Stimulated activated CD8-positive, alpha-beta memory T cell treated with anti-CD3 and anti-CD28 coated beads, Interleukin-4, amount 100 ng/mL, for 1 hour (primary cell): ENCODE results near the gene LARP4.
A peak's percentile ranks its signal among the peaks of the same experiment; 100 is the strongest.
"Not testable (repeated sequence)": the region's sequence is repeated elsewhere in the genome, so short reads cannot be mapped to it uniquely, and the experiment has no call there.

Source experiments
- DNase-seq, 2 donors: peaks; one replicate each; pipeline ENCODE4 v3.0.0-alpha.2; 2020; ENCODE audit warnings: low read depth in 2 of 2, low spot score in 1 of 2

The LARP4 gene

DNA sequence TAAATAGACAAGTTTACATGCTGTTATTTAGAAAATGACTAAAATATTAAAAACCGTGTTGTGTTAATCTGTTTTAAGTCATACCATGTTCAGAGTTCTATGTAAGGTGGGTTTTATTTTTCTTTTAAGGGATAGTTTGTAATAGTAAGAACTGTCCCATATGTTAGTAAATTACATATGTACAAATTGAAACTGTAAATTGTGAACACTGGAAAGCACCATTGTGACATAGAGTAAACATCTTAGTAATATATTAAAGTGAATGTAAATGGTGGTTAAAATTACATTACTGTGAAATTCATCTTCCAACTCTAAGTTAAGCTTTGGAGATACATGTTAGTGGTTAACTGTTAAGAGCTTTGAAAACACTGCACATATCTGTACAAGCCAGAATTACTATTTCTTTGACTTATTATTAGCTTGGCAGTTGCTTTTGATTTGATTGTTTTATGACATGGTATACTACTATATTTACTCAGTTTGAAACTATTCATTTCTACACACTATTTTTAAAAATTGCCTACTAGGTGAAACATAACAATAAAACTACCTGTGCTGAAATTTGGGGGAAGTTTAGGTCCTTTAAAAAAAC is 76.7 kb downstream of the LARP4 start:
- DNase-seq: no peak

DNA sequence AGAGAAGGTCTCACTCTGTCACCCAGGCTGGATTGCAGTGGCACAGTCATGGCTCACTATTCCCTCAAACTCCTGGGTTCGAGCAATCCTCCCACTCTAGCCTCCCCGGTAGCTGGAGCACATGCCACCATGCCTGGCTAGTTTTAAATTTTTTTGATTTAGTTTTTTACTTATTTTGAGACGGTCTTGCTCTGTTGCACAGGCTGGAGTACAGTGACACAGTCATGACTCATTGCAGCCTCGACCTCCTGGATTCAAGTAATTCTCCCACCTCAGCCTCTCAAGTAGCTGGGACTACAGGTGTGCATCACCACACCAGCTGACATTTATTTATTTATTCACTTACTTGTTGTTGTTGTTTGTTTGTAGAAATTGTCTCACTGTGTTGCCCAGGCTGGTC is 81.9 kb downstream of the LARP4 start:
- DNase-seq: no peak

GRCh38 chr12:50483488-50483887 is 82.8 kb downstream of the LARP4 start:
- no peak for DNase-seq

- no peak for DNase-seq
Observed at GRCh38 chr12:50488801-50489200, 88.1 kb downstream of the LARP4 start.

GRCh38 chr12:50498119-50498518 is 97.4 kb downstream of the LARP4 start:
- DNase-seq: not testable (repeated sequence)

DNA sequence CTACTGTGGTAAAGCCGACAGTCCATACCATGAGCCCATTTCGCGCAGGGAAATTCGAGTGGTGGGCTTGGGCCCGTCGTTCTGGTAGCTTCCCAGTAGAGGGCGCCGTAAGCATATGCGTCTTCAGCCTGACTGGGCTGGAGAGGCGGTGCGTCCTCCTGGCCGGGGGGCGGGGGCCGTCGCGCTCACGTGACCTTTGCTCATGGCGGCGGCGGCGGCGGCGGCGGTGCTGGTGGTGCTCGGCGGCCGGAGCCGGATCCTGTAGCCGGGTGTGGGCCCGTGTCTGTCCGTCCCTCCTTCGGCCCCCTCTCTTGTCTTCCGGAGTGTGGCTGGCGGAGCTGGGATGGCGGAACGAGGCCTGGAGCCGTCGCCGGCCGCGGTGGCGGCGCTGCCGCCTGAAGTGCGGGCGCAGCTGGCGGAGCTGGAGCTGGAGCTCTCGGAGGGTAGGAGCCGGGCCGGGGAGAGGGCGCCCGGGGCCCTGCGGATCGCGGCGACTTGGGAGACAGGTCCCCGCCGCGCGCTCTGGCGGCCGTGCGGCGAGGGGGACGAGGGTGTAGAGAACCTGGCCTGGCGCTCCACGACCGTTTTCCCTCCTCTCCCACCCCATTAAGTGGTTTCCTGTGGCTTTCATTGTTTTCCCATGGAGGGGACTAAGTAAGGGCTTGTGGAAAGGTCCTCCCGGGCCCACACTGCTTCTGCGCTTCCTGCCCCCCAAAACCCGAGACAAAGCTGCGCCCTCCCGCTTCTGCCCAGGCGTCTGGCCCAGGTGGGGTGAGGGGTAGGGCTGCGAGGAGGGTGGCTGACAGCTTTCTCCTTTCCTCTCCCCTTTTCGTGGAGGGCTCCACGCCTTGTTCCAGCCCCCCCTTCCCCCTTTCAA is 104.4 kb downstream of the LARP4 start, which contains the start of gene DIP2B:
Gene DIP2B (plus strand): TSS at position 188 of the 877 bp plus-strand sequence. CDS start 156 bp downstream, at position 344.
- DNase-seq: peak; percentile 93 to 94

- no peak for DNase-seq
Observed at GRCh38 chr12:50505675-50506530, 105.2 kb downstream of the LARP4 start.

DNA sequence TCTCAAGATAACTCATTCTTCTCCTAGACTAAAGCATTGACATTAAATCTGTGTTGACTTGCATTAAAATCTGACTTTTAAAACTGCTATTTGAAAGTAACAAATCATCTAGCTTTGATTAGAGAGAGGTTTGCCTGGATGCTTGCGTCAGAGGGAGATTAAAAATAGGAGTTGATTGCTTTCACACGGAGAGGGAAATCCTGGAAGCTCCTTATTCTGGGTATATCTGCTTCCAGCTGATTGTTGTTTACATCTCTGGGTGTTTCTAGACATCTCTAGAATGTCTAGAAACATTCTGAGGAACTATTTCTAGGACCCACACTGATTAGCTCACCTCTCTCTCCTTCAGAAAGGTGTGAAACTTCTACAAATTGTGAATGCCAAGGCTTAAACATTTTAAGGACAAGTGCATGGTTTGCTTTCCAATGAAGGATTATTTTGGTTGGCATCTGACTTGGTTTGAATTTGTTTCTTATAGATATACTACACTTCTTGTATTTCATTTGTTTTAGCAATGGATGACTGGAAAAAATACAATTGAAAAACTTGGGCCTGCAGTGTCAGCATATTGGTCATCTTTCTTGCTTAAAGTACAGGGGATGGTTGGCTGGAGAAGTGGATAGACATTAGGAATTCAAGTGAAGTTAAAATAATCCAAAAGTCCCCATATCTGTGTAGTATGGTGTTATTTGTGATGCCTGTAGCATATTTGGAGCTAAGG is 106.2 kb downstream of the LARP4 start:
- no peak for DNase-seq

DNA sequence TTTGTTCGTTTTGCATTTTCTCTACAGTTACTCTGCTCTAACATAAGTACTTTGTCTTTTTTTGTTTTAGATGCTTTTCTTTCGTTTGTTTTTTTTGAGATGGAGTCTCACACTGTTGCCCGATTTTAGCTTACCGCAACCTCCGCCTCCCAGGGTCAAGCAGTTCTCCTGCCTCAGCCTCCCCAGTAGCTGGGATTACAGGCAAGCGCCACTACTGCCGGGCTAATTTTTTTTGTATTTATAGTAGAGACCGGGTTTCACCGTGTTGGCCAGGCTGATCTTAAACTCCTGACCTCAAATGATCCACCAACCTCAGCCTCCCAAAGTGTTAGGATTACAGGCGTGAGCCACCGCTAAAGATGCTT is 106.8 kb downstream of the LARP4 start:
- no peak for DNase-seq

DNA sequence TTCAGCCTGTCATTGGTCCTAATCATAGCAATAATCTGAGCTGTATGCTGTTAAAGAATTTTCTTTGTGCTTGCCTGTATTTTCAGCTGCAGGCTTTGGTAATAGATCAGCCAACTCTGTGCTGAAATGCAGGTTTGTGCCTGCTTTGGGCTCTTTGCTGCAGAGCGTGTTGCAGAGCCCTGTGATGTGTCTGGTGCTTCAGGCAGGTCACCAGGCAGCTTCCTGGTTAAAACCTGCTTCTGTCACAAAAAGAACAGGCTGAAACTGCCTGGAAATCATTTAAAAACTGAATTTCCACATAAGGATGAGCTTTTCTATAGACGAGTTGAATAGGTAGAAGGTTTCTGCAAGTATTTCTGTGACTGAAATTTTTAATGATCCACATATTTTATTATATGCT is 107.2 kb downstream of the LARP4 start:
- no peak for DNase-seq

DNA sequence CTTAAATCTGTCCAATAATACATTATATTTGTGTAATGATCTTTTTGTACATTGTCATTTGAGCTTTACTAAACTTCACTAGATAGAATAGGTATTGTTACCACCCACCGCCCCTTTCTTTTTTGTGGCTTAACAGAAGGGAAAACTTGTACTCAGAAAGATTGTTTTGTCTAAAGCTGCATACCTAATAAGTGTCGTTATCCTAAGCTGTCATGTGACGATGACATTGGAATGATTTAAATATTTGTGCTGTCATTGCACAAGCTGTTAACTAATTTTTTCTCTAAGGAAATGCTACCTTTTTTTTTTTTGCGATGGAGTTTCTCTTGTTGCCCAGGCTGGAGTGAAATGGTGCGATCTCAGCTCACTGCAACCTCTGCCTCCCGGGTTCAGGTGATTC is 107.7 kb downstream of the LARP4 start:
- DNase-seq: no peak

DNA sequence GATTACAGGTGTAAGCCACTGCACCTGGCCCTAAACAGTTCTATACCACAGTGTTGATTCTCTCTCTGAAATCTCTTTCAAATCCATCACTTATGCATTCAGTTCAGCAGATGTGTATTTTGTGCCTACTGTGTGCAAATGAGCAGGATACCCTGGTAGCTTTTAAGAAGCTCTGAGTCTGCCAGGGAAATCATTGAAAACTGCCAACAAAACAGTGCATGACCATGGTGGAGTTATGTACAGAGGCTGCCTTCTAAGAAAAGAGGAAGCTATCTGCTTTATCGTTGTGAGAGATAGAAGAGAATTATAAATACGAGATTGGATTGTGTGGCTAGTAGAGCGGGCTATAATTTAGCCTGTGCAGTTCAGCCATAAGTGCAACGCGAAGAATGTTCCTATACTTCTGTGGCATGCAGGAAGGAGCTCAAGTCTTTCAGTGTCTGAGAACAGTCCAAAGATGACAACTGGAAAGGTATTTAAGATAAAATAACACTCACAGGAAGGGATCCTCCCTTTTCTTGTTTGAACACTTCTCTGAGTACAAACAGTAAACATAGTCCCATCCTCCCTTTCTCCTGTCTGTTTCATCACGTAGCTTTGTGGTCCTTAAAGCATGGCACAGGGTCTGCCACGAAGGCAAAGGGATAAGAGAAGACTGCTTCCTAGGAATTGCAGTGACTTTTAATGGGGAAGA is 108.4 kb downstream of the LARP4 start:
- no peak for DNase-seq

DNA sequence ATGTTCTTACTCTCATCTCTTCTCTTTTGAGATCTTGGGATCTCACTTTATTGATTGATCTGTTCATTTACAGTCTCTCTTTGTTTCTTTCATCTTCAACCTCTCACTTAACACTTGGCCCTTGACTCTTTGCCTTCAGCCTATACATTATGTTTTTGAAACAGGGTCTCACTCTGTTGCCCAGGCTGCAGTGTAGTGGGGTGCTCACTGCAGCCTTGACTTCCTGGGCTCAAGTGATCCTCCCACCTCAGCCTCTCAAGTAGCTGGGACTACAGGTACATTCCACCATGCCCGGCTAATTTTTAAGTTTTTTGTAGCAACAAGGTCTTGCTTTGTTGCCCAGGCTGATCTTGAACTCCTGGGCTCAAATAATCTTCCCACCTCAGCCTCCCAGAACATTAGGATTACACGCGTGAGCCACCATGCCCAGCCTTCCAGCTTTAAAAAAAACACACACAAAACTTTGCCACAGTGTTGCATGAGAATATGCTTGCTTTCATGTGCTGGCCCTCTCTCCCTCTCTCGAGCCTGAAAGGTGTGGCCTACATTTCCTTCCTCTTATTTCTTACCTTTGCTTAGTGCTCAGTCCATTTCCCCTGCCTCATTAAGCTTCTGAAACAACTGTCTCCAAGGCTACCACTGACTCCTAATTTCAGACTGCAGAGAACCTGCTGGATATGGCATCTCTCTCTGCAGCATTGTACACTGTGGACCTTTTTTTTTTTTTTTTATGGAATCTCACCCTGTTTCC is 114.0 kb downstream of the LARP4 start:
- DNase-seq: no peak

DNA sequence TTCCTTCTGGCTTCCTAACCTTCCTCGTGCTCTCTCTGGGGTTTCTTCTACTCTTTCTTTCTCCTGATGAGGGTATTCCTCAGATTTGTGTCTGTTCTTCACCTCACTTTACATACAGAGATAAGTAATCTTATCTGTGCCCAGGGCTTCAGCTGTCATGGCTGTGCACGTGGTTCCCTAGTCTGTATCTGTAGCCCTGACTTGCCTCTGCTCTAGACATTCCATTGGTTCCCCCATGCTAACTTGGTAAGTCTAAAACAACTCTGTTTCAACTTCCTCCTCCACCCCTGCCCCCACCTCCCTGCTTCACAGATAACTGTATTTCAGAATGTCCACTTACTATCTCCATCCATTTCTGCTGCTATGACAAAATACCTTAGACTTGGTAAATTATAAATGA is 114.9 kb downstream of the LARP4 start:
- no peak for DNase-seq

- DNase-seq: no peak
Observed at GRCh38 chr12:50517421-50518048, 116.8 kb downstream of the LARP4 start.

- DNase-seq: no peak
Observed at GRCh38 chr12:50518090-50518489, 117.4 kb downstream of the LARP4 start.

DNA sequence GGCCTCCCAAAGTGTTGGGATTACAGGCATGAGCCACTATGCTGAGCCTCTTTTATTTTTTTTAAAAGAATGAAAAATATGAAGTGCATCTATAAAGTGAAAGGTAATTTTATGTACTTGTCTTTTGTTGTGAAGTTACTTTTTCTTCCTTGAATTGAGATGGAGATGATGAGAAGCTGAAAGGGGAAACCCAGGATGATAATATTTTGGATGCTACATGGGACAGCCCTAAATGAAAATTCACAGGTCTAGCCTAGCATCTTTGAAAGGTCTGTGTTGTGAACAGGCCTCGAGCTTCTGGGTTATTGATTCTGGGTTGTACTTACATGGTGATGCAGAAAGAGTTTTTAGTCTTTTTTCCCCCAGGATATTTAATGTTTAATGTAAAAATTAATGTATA is 118.7 kb downstream of the LARP4 start:
- no peak for DNase-seq

DNA sequence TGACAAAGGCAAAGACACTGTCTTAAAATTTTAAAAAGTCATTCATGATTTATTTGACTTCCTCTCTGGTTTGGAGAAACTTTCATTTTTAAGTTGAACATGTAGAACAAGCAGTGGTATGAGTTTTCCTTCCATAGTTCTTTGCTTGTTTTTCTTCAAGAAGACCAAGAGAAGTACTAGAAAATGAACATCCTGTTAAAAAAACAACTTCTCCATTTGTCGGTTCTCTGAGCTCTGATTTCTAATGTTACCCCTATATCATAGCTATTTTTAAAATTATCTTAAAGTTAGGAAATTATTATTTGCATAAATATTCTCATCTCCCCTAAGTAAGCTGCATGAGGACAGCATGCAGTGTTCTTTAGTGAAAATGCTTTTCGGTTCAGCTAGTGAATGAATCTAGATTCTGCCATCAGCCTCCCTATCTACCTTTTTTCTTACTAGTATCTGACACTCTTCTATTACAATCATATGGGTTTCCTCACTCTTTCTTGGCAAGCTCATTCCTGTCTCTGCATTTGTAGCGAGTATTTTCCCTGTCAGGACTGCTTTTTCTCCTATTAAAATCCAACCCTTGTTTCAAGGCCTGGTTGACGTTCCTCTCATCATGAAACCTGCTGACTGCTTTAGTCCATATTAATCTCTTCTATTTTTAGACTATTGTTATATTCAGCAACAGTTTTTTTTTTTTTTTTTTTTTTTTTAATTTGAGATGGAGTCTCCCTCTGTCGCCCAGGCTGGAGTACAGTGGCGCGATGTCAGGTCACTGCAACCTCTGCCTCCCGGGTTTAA is 119.9 kb downstream of the LARP4 start:
- DNase-seq: no peak

DNA sequence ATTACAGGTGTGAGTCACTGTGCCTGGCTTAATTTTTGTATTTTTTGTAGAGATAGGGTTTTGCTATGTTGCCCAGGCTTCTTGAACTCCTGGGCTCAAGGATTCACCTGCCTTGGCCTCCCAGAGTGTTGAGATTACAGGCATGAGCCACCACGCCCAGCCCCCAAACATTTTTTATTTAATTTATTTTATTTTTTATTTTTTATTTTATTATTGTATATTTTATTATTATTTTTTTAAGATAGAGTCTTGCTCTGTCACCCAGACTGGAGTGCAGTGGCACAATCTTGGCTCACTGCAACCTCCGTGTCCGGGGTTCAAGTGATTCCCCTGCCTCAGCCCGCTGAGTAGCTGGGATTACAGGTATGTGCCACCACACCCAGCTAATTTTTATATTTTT is 121.1 kb downstream of the LARP4 start:
- not testable (repeated sequence) for DNase-seq
